PFSK-1 (cell line): ENCODE measurements around the gene DCAF12.

Experiments used
- POLR2AphosphoS5 ChIP-seq: IDR thresholded peaks from 2 replicates; pipeline ENCODE4 v1.6.1; 2012; ENCODE audit warnings: low read depth, mild to moderate bottlenecking, control low read depth, low read length, moderate library complexity
- SIN3A ChIP-seq: IDR thresholded peaks from 2 replicates; pipeline ENCODE4 v1.6.1; 2012; ENCODE audit warnings: mild to moderate bottlenecking, low read length, moderate library complexity, borderline replicate concordance; ENCODE audit not compliant: insufficient read depth

GRCh38 chr9:34036625-34037024 lies 89.9 kb downstream of the DCAF12 start:
- TF ChIP-seq SIN3A: no peak
- TF ChIP-seq POLR2AphosphoS5: no peak
